GM13977 (cell line): ENCODE results near the gene SEPTIN8.

Source experiments
- DNase-seq: peaks from one replicate; pipeline ENCODE4 v3.0.0; 2012; ENCODE audit warnings: low spot score
- CTCF ChIP-seq: IDR thresholded peaks from 2 replicates; pipeline ENCODE4 v1.5.1; 2012; ENCODE audit warnings: mild to moderate bottlenecking, control low read depth; ENCODE audit not compliant: insufficient read depth; ENCODE audit errors: extremely low read depth, missing control alignments
- in situ Hi-C: fragments of 300-500 bp; cut with MboI; formaldehyde crosslinking; loops from one replicate; pipeline ENCODE4 v1.12.0; 2022; ENCODE audit warnings: low sequenced_read_pairs, low pct_unique_long_range_greater_than_20kb, mixed read lengths, inconsistent platforms; ENCODE audit not compliant: unreplicated experiment

SEPTIN8 gene

GRCh38 chr5:132802044-132802684 lies 25.1 kb upstream of the SEPTIN8 start:
- DNase-seq: no peak
- in situ Hi-C loops: no loop called here
- no peak for TF ChIP-seq CTCF

- no peak for DNase-seq
- no peak for TF ChIP-seq CTCF
- in situ Hi-C loops: no loop called here
Observed at GRCh38 chr5:132800545-132800944, 23.5 kb upstream of the SEPTIN8 start.

GRCh38 chr5:132799392-132799791 lies 22.4 kb upstream of the SEPTIN8 start:
- in situ Hi-C loops: no loop called here
- DNase-seq: no peak
- no peak for TF ChIP-seq CTCF

GRCh38 chr5:132797651-132798050 lies 20.6 kb upstream of the SEPTIN8 start:
- no peak for TF ChIP-seq CTCF
- in situ Hi-C loops: no loop called here
- DNase-seq: no peak

- TF ChIP-seq CTCF: no peak
- in situ Hi-C loops: no loop called here
- no peak for DNase-seq
Observed at GRCh38 chr5:132791026-132791425, 14.0 kb upstream of the SEPTIN8 start.

GRCh38 chr5:132790201-132790865 lies 13.3 kb upstream of the SEPTIN8 start:
- no peak for TF ChIP-seq CTCF
- no peak for DNase-seq
- in situ Hi-C loops: no loop called here
